SU-DHL-6 (cell line): ENCODE measurements around the gene ATP10D.
"Not testable (repeated sequence)": the region's sequence is repeated elsewhere in the genome, so short reads cannot be mapped to it uniquely, and the experiment has no call there.

Experiments
- H2AFZ ChIP-seq: fragments of 200-600 bp; sonication (generic); 2 replicates; pipeline ENCODE4 v1.6.1; 2014; ENCODE audit warnings: low read depth, mild to moderate bottlenecking, moderate library complexity, mixed read lengths, antibody characterized with exemption, low read length; ENCODE audit not compliant: severe bottlenecking
- H3F3A ChIP-seq: fragments of 200-600 bp; shearing (Covaris generic); 2 replicates; pipeline ENCODE4 v1.6.0; 2016; ENCODE audit warnings: antibody characterized with exemption, mild to moderate bottlenecking; ENCODE audit not compliant: insufficient read depth
- H3K27ac ChIP-seq: fragments of 200-600 bp; sonication (generic); 2 replicates; pipeline ENCODE4 v1.5.1; 2016; ENCODE audit warnings: low read depth, mild to moderate bottlenecking, low read length, moderate library complexity, mixed read lengths
- H3K27me3 ChIP-seq: fragments of 200-600 bp; sonication (generic), shearing (Covaris generic); 2 replicates; pipeline ENCODE4 v1.6.0; 2014; ENCODE audit warnings: mild to moderate bottlenecking, low read length
- H3K36me3 ChIP-seq: fragments of 200-600 bp; sonication (generic); 2 replicates; pipeline ENCODE4 v1.6.1; 2014; ENCODE audit warnings: mild to moderate bottlenecking, low read length, mixed read lengths
- H3K4me2 ChIP-seq: fragments of 300-600, 200-600 bp; shearing (Covaris generic), sonication (generic); 2 replicates; pipeline ENCODE4 v1.6.0; 2014; ENCODE audit warnings: low read length, low read depth, mild to moderate bottlenecking; ENCODE audit not compliant: poor library complexity, severe bottlenecking
- H3K4me3 ChIP-seq: fragments of 200-600 bp; sonication (generic); 2 replicates; pipeline ENCODE4 v1.5.1; 2014; ENCODE audit warnings: antibody characterized with exemption, low read length, mild to moderate bottlenecking, mixed read lengths; ENCODE audit not compliant: insufficient read depth, poor library complexity, severe bottlenecking
- H3K79me2 ChIP-seq: fragments of 200-600 bp; sonication (generic); 2 replicates; pipeline ENCODE4 v1.6.1; 2014; ENCODE audit warnings: mild to moderate bottlenecking, low read length, moderate library complexity; ENCODE audit not compliant: insufficient read depth
- H3K9ac ChIP-seq: fragments of 200-600 bp; sonication (generic); 2 replicates; pipeline ENCODE4 v1.7.0; 2014; ENCODE audit warnings: mild to moderate bottlenecking, low read length
- H3K9me2 ChIP-seq: fragments of 200-600 bp; sonication (generic); replicated peaks from 2 replicates; pipeline ENCODE4 v1.6.1; 2014; ENCODE audit warnings: low read length; ENCODE audit not compliant: insufficient read depth
- H3K9me3 ChIP-seq: fragments of 200-600 bp; sonication (generic); 2 replicates; pipeline ENCODE4 v1.6.1; 2014; ENCODE audit warnings: low read length, mixed read lengths; ENCODE audit not compliant: insufficient read depth
- H4K20me1 ChIP-seq: fragments of 200-600 bp; sonication (generic); 2 replicates; pipeline ENCODE4 v1.6.1; 2014; ENCODE audit warnings: low read depth, mild to moderate bottlenecking, antibody characterized with exemption, low read length, moderate library complexity, mixed read lengths
- EZH2phosphoT487 ChIP-seq: fragments of 200-600 bp; sonication (generic), shearing (Covaris generic); conservative IDR thresholded peaks from 2 replicates; pipeline ENCODE4 v1.6.1; 2018; ENCODE audit warnings: mild to moderate bottlenecking, antibody characterized with exemption, low read length, moderate library complexity, mixed read lengths
- TF ChIP-seq, protein P1 (sequence below): fragments of 200-600 bp; sonication (generic); IDR thresholded peaks from one replicate; pipeline ENCODE4 v1.5.1; 2017; ENCODE audit warnings: antibody characterized with exemption, mild to moderate bottlenecking, low read length, moderate library complexity; ENCODE audit not compliant: insufficient read depth, poor library complexity, severe bottlenecking

Gene ATP10D

DNA sequence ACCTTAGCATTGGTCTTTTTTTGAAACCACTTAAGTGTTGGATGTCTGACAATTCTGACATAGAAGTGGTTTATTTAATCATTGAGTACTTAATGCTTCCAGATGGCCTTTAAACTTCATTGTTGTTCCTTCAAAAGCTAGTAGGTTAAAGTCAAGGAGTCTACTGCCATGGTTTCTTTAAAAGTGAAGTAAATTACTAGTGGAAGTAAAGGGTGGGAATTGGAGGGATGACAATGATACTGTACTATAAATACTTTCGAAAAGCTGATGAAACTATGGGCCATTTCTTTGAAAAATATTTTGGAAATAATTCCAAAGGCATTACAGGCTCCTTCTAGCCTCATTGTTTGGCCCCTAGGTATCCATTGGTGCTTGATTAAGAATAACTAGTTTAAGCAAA lies 51.9 kb downstream of the ATP10D start:
- H3K4me2 ChIP-seq: no peak overlapping the region
- no peaks in the 10 kb centered on the region for H3K9me3 ChIP-seq
- no peak overlapping the region for H3K27ac ChIP-seq
- no peaks in the 10 kb centered on the region for H3K9me2 ChIP-seq
- H3K79me2 ChIP-seq: no peaks in the 10 kb centered on the region
- H3K36me3 ChIP-seq: no peaks in the 10 kb centered on the region
- TF ChIP-seq EZH2phosphoT487: no peak
- TF ChIP-seq, protein P1, sequence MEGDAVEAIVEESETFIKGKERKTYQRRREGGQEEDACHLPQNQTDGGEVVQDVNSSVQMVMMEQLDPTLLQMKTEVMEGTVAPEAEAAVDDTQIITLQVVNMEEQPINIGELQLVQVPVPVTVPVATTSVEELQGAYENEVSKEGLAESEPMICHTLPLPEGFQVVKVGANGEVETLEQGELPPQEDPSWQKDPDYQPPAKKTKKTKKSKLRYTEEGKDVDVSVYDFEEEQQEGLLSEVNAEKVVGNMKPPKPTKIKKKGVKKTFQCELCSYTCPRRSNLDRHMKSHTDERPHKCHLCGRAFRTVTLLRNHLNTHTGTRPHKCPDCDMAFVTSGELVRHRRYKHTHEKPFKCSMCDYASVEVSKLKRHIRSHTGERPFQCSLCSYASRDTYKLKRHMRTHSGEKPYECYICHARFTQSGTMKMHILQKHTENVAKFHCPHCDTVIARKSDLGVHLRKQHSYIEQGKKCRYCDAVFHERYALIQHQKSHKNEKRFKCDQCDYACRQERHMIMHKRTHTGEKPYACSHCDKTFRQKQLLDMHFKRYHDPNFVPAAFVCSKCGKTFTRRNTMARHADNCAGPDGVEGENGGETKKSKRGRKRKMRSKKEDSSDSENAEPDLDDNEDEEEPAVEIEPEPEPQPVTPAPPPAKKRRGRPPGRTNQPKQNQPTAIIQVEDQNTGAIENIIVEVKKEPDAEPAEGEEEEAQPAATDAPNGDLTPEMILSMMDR: no peak
- no peaks in the 10 kb centered on the region for H3F3A ChIP-seq
- H4K20me1 ChIP-seq: no peaks in the 10 kb centered on the region
- no peak overlapping the region for H3K4me3 ChIP-seq
- H3K9ac ChIP-seq: no peak overlapping the region
- H2AFZ ChIP-seq: no peak overlapping the region
- H3K27me3 ChIP-seq: no peaks in the 10 kb centered on the region

DNA sequence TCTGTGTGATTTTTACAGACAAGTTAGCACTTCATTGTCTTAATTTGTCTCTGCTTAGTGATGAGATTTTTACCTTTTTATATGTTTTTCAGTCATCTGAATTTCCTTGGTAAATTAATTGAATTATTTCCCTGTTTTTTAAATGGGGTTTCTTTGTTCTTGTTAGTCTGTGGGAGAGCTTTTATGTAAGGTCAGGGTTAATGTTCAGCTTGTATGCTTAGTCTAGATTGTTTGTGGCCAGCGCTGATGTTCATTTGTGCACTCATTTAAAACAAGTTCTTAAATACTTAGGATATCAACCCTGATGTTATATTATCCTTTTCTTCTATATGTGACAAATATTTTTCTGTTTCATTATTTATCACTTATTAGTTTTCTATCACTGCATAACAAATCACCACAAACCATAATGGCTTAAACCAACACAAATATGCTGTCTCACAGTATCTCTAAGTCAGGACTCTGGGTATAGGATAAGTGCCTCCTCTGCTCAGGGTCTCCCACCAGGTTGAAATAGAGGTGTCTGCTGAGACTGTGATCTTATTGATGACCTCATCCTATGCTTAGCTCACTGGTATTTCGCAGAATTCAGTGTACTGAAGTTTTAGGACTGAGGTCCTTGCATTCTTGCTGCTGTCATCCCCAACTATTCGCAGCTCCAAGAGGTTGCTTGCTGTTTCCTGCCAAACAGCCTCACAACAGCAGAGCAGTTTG lies 53.2 kb downstream of the ATP10D start:
- Histone ChIP-seq H3K27me3 (no peaks in the 10 kb centered on the region), H3K9me3 (no peaks in the 10 kb centered on the region), H3K4me3 (no peak overlapping the region), H3F3A (no peaks in the 10 kb centered on the region), H3K9me2 (no peaks in the 10 kb centered on the region), H2AFZ (no peak overlapping the region), H3K27ac (no peak overlapping the region), H4K20me1 (no peaks in the 10 kb centered on the region), H3K4me2 (no peak overlapping the region), H3K9ac (no peak overlapping the region), H3K79me2 (no peaks in the 10 kb centered on the region), H3K36me3 (no peaks in the 10 kb centered on the region)
- TF ChIP-seq, protein P1: no peak
- TF ChIP-seq EZH2phosphoT487: no peak

DNA sequence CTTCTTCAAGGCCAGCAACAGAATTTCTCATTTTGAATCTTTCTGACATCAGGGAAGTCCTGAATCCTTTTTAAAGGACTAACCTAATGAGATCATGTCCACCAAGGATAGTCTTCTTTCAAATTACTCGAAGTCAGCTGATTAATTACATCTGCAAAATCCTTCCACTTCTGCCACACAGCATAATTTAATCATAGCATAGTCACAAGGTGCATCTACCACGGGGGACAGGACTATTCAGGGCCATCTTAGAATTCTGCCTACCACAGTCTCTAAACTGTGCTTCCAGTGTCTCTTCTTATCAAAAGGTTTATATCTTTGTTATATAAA lies 53.7 kb downstream of the ATP10D start:
- H3K9ac ChIP-seq: no peak overlapping the region
- H3K36me3 ChIP-seq: no peaks in the 10 kb centered on the region
- H2AFZ ChIP-seq: no peak overlapping the region
- H3K79me2 ChIP-seq: no peaks in the 10 kb centered on the region
- no peak for TF ChIP-seq EZH2phosphoT487
- no peaks in the 10 kb centered on the region for H3K9me3 ChIP-seq
- H3K4me3 ChIP-seq: no peak overlapping the region
- no peak overlapping the region for H3K27ac ChIP-seq
- H4K20me1 ChIP-seq: no peaks in the 10 kb centered on the region
- H3K9me2 ChIP-seq: no peaks in the 10 kb centered on the region
- H3F3A ChIP-seq: no peaks in the 10 kb centered on the region
- H3K4me2 ChIP-seq: no peak overlapping the region
- no peaks in the 10 kb centered on the region for H3K27me3 ChIP-seq

DNA sequence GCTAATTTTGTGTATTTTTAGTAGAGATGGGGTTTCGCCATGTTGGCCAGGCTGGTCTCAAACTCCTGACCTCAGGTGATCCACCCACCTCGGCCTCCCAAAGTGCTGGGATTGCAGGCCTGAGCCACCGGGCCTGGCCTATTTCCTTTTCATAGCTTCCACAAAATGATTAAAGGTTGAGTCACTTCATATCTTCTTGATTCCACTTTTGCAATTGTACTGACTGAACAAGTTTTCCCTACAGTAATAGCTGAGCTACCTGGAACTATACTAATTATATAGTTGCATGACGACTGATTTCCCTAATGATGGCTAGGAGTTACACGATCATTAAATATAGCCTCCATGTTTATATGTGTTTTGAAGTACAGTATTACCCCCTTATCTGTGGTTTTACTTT lies 57.6 kb downstream of the ATP10D start:
- not testable (repeated sequence) for H3K4me3 ChIP-seq, H3K27ac ChIP-seq, H3K9me2 ChIP-seq, H3K9ac ChIP-seq, H3K9me3 ChIP-seq, H3K27me3 ChIP-seq, H3K4me2 ChIP-seq, H4K20me1 ChIP-seq, H3K36me3 ChIP-seq, H3F3A ChIP-seq, H3K79me2 ChIP-seq, H2AFZ ChIP-seq
